Neural cell (in vitro differentiated cells): Measurements from ENCODE around the gene TUBAL3. TPM values are rescaled to one million over a fixed set of nuclear protein-coding genes. Genes with fewer than 3 reads are reported as not detected.

Experiments
- H2AFZ ChIP-seq: fragments of 200-600, 300-800 bp; sonication (generic), shearing (Covaris generic); 2 replicates; pipeline ENCODE4 v1.6.0; 2014; ENCODE audit warnings: low read depth, mild to moderate bottlenecking, antibody characterized with exemption, low read length, moderate library complexity
- H3F3A ChIP-seq: fragments of 200-600 bp; shearing (Covaris generic); 2 replicates; pipeline ENCODE4 v1.6.1; 2016; ENCODE audit warnings: mild to moderate bottlenecking, moderate library complexity, mixed read lengths, antibody characterized with exemption, low read length; ENCODE audit not compliant: insufficient read depth, poor library complexity, severe bottlenecking
- H3K27ac ChIP-seq: fragments of 200-600, 300-800 bp; sonication (generic), shearing (Covaris generic); 2 replicates; pipeline ENCODE4 v1.5.1; 2014; ENCODE audit warnings: mild to moderate bottlenecking, low read length, moderate library complexity
- H3K27me3 ChIP-seq: fragments of 300-800, 200-600 bp; sonication (generic), shearing (Covaris generic); 2 replicates; pipeline ENCODE4 v1.6.0; 2014; ENCODE audit warnings: mild to moderate bottlenecking, low read depth, low read length, moderate library complexity; ENCODE audit not compliant: insufficient read depth
- H3K36me3 ChIP-seq: fragments of 300-800, 200-600 bp; sonication (generic), shearing (Covaris generic); 2 replicates; pipeline ENCODE4 v1.5.1; 2014; ENCODE audit warnings: mild to moderate bottlenecking, antibody characterized with exemption, low read length, moderate library complexity; ENCODE audit not compliant: insufficient read depth
- H3K4me2 ChIP-seq: fragments of 300-800, 200-600 bp; sonication (generic), shearing (Covaris generic); 2 replicates; pipeline ENCODE4 v1.6.0; 2014; ENCODE audit warnings: mild to moderate bottlenecking, low read length
- H3K4me3 ChIP-seq: fragments of 300-800, 200-600 bp; sonication (generic), shearing (Covaris generic); 2 replicates; pipeline ENCODE4 v1.5.1; 2014; ENCODE audit warnings: mild to moderate bottlenecking, low read length, moderate library complexity
- H3K79me2 ChIP-seq: fragments of 200-600 bp; shearing (Covaris generic); replicated peaks from 2 replicates; pipeline ENCODE4 v1.6.0; 2014; ENCODE audit warnings: mild to moderate bottlenecking, low read length, moderate library complexity; ENCODE audit not compliant: insufficient read depth
- H3K9ac ChIP-seq: fragments of 300-800, 200-600 bp; sonication (generic), shearing (Covaris generic); 2 replicates; pipeline ENCODE4 v1.6.1; 2016; ENCODE audit warnings: mild to moderate bottlenecking, low read length, mixed read lengths
- H3K9me2 ChIP-seq: fragments of 200-600 bp; shearing (Covaris generic); 2 replicates; pipeline ENCODE4 v1.6.1; 2016; ENCODE audit warnings: mild to moderate bottlenecking, low read length, mixed read lengths; ENCODE audit not compliant: insufficient read depth
- H3K9me3 ChIP-seq: fragments of 200-600, 300-800 bp; sonication (generic), shearing (Covaris generic); 2 replicates; pipeline ENCODE4 v1.6.1; 2016; ENCODE audit warnings: mild to moderate bottlenecking, mixed run types, low read length, moderate library complexity, mixed read lengths
- H4K20me1 ChIP-seq: fragments of 200-600 bp; shearing (Covaris generic); 2 replicates; pipeline ENCODE4 v1.6.1; 2016; ENCODE audit warnings: mild to moderate bottlenecking, mixed run types; ENCODE audit not compliant: insufficient read depth
- EP300 ChIP-seq: fragments of 450-650 bp; conservative IDR thresholded peaks from 2 replicates; pipeline ENCODE4 v1.6.1; 2014; ENCODE audit warnings: antibody characterized with exemption, mild to moderate bottlenecking, moderate library complexity; ENCODE audit not compliant: poor library complexity, severe bottlenecking
- EZH2 ChIP-seq: fragments of 200-600, 300-800 bp; shearing (Covaris generic), sonication (generic); IDR thresholded peaks from 2 replicates; pipeline ENCODE4 v1.6.1; 2014; ENCODE audit warnings: antibody characterized with exemption, low read length, borderline replicate concordance, mild to moderate bottlenecking; ENCODE audit not compliant: insufficient read depth, poor library complexity, severe bottlenecking
- MXI1 ChIP-seq: fragments of 450-650 bp; conservative IDR thresholded peaks from 2 replicates; pipeline ENCODE4 v1.6.1; 2014; ENCODE audit warnings: antibody characterized with exemption, mild to moderate bottlenecking; ENCODE audit not compliant: poor library complexity, severe bottlenecking
- POLR2AphosphoS5 ChIP-seq: IDR thresholded peaks from 2 replicates; pipeline ENCODE4 v1.6.1; 2012
- RAD21 ChIP-seq: fragments of 450-650 bp; conservative IDR thresholded peaks from 2 replicates; pipeline ENCODE4 v1.6.1; 2014; ENCODE audit warnings: antibody characterized with exemption, mild to moderate bottlenecking, moderate library complexity
- REST ChIP-seq: IDR thresholded peaks from 2 replicates; pipeline ENCODE4 v1.6.1; 2012; ENCODE audit warnings: borderline replicate concordance
- SMC3 ChIP-seq: fragments of 450-650 bp; conservative IDR thresholded peaks from 2 replicates; pipeline ENCODE4 v1.6.1; 2014; ENCODE audit warnings: antibody characterized with exemption, mild to moderate bottlenecking, moderate library complexity; ENCODE audit not compliant: poor library complexity
- TAF1 ChIP-seq: IDR thresholded peaks from 2 replicates; pipeline ENCODE4 v1.6.1; 2012; ENCODE audit warnings: low read depth
- polyA plus RNA-seq: library from polyadenylated mRNA; depleted of rRNA; stranded (reverse); fragments of >200 nt; gene quantifications from 2 replicates; pipeline ENCODE4 v1.2.3, GENCODE V29; 2014
- TF ChIP-seq, protein P1 (sequence below): fragments of 450-650 bp; IDR thresholded peaks from 2 replicates; pipeline ENCODE4 v1.5.1; 2014; ENCODE audit warnings: antibody characterized with exemption, mild to moderate bottlenecking, moderate library complexity; ENCODE audit not compliant: poor library complexity, severe bottlenecking

TUBAL3 gene
- polyA plus RNA-seq, 1 donor from 2014 or later: not detected

- no peaks in the 10 kb centered on the region for H3K79me2 ChIP-seq
Measured at GRCh38 chr10:5449227-5449626, 44.6 kb upstream of the TUBAL3 start.

DNA sequence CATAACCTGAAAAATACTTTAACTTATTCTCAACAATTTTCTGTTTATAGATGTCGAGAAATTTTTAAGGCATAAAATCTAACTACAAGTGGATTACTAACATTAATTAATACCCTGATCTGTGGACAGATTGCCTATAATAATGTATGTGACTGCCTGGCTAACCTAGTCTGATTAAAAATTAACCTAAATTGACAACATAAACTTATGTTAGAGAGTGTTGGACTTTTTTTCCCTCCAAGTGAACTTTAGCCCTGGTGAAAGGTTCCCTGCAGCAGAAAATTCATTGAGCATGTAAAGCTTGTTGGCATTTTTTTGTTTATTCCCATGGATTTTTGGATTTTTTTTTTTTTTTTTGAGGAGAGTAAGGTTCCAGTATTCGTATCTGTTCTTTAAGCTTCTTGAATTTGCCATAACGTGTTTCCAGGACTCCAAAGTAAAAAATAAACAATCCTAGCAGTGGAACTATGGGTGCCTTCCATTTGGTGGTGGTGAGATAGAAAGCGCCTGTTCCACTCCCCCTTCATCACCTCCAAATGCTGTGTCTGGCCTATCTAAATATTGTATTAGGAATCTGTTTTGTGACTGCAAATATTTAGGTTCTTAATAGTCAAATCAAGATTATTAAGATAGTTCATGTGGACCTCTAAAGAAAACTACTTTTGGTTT, 43.8 kb upstream of the TUBAL3 start:
- H3K79me2 ChIP-seq: no peaks in the 10 kb centered on the region
- no peak overlapping the region for H3K9ac ChIP-seq
- no peaks in the 10 kb centered on the region for H3F3A ChIP-seq
- no peaks in the 10 kb centered on the region for H4K20me1 ChIP-seq
- H3K4me3 ChIP-seq: no peak overlapping the region
- H3K9me2 ChIP-seq: no peaks in the 10 kb centered on the region
- H2AFZ ChIP-seq: no peak overlapping the region
- no peak overlapping the region for H3K27ac ChIP-seq
- H3K27me3 ChIP-seq: no peaks in the 10 kb centered on the region
- H3K4me2 ChIP-seq: no peak overlapping the region
- peaks cover 5% of the 10 kb centered on the region for H3K36me3 ChIP-seq
- no peaks in the 10 kb centered on the region for H3K9me3 ChIP-seq
- TF ChIP-seq MXI1 (no peak), EZH2 (no peak), REST (no peak), EP300 (no peak), POLR2AphosphoS5 (no peak), TAF1 (no peak), RAD21 (no peak), SMC3 (no peak)
- TF ChIP-seq, protein P1, sequence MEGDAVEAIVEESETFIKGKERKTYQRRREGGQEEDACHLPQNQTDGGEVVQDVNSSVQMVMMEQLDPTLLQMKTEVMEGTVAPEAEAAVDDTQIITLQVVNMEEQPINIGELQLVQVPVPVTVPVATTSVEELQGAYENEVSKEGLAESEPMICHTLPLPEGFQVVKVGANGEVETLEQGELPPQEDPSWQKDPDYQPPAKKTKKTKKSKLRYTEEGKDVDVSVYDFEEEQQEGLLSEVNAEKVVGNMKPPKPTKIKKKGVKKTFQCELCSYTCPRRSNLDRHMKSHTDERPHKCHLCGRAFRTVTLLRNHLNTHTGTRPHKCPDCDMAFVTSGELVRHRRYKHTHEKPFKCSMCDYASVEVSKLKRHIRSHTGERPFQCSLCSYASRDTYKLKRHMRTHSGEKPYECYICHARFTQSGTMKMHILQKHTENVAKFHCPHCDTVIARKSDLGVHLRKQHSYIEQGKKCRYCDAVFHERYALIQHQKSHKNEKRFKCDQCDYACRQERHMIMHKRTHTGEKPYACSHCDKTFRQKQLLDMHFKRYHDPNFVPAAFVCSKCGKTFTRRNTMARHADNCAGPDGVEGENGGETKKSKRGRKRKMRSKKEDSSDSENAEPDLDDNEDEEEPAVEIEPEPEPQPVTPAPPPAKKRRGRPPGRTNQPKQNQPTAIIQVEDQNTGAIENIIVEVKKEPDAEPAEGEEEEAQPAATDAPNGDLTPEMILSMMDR: no peak

More at GRCh38 chr10:5449227-5449626, 44.6 kb upstream of the TUBAL3 start:
- no peaks in the 10 kb centered on the region for H3K9me3 ChIP-seq
- H3K27ac ChIP-seq: no peak overlapping the region
- TF ChIP-seq EZH2 (no peak), TAF1 (no peak), REST (no peak), POLR2AphosphoS5 (no peak), SMC3 (no peak), EP300 (no peak)
- H2AFZ ChIP-seq: no peak overlapping the region
- H3K27me3 ChIP-seq: no peaks in the 10 kb centered on the region
- no peak overlapping the region for H3K4me2 ChIP-seq
- H3F3A ChIP-seq: no peaks in the 10 kb centered on the region
- peaks cover 5% of the 10 kb centered on the region for H3K36me3 ChIP-seq
- no peak overlapping the region for H3K9ac ChIP-seq
- H4K20me1 ChIP-seq: no peaks in the 10 kb centered on the region
- no peaks in the 10 kb centered on the region for H3K9me2 ChIP-seq
- no peak overlapping the region for H3K4me3 ChIP-seq
